Erythroblast (primary cell): Measurements from ENCODE around the gene KIR2DL1.
"Not testable (repeated sequence)": the region's sequence is repeated elsewhere in the genome, so short reads cannot be mapped to it uniquely, and the experiment has no call there.

ENCODE experiments used
- GATA1 ChIP-seq: IDR thresholded peaks from 2 replicates; pipeline ENCODE4 v1.6.1; 2011; ENCODE audit warnings: low read depth, mild to moderate bottlenecking, control low read depth, low read length, moderate library complexity
- POLR2A ChIP-seq: IDR thresholded peaks from 2 replicates; pipeline ENCODE4 v1.6.1; 2011; ENCODE audit warnings: mild to moderate bottlenecking, low read length

- TF ChIP-seq POLR2A, GATA1: not testable (repeated sequence)
Observed at GRCh38 chr19:54772666-54773065, 3.1 kb downstream of the KIR2DL1 start.
